ENCODE measurements around the gene CACNG1.
"Not testable (repeated sequence)": the region's sequence is repeated elsewhere in the genome, so short reads cannot be mapped to it uniquely, and the experiment has no call there.

Gene CACNG1

DNA sequence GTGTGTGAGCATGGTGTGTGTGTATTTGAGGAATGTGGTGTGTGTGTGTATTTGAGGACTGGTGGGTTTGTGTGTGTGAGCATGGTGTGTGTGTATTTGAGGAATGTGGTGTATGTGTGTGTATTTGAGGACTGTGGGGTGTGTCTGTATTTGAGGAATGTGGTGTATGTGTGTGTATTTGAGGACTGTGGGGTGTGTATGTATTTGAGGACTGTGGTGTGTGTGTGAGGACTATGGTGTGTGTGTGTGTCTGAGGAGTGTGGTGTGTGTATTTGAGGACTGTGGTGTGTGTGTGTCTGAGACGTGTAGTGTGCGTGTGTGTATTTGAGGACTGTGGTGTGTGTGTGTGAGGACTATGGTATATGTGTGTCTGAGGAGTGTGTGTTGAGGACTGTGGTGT is 18.0 kb upstream of the CACNG1 start:
- DNase-seq: no peak

DNA sequence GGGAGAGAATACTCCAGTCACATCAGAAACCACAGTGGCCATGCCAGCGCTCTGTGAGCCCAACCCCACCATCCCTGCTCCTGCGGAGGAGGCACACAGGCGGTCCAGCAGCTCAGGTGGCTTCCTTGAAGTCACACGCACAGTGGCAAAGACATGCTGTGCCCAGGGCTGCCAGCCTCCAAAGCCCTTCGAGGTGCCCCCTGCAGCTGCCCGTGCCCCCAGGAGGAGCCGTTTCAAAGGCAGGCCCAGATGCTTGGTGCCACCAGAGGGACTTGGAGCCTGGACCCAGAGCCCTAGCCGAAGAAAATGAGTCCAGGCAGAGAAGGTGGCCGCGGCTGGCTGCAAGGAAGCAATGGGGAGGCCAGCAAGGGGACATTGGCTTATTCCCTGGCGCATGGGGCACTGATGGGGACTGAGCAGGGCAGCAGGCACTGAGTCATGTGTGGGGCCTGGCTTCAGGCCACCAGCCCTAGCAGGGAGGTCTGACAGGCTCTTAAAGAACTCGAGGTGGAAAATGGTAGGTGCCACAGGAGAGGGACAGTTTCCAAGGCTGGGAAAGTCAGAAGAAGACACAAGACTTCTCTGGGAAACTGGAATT is 17.2 kb upstream of the CACNG1 start:
- DNase-seq: no peak

DNA sequence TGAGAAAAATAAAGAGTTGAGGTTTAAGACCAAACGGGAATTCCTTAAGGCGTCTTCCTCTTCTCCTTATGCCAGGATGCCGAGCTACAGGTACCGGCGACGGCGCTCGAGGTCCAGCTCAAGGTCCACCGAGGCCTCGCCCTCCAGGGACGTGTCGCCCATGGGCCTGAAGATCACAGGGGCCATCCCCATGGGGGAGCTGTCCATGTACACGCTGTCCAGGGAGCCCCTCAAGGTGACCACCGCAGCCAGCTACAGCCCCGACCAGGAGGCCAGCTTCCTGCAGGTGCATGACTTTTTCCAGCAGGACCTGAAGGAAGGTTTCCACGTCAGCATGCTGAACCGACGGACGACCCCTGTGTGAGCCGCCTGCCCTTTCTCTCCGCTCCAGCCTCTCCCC is 13.7 kb upstream of the CACNG1 start:
- no peak for DNase-seq

DNA sequence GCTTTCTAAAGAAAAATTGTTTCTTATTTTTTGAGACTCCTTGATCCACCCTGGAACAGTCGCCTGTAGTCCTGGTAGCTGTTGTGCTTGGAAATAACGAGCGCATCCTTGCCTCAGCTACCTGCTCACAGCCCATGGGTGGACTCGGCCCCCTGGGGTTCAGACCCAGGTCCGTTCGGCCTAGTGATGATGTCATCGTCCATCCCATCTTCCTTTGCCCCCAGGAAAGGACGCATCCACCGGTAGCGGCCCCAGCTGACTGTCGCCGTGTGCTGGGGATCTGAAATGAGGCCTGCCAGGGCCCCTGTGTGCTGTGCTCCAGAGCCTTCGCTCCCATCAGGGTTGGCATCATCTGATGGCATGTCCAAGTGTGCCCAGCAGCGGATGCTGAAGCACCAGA is 12.0 kb upstream of the CACNG1 start:
- no peak for DNase-seq

DNA sequence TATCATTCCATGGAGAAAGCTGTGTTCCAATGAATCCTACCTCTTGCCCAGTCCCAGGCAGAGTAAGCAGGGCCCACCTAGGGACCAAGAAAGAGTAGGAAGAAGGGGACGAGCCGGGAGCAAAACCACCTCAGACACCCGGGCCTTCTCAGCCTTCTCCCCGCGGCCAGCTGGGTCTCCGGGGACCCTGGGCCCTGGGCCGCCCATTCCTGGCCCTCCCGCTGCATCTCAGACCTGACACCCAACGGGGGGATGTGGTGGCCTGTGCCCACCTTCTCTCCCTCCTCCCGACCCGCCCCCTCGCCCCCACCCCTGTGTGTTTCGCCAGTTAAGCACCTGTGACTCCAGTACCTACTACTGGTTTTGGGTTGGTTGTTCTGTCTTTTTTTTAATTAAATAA is 11.4 kb upstream of the CACNG1 start:
- DNase-seq: no peak

DNA sequence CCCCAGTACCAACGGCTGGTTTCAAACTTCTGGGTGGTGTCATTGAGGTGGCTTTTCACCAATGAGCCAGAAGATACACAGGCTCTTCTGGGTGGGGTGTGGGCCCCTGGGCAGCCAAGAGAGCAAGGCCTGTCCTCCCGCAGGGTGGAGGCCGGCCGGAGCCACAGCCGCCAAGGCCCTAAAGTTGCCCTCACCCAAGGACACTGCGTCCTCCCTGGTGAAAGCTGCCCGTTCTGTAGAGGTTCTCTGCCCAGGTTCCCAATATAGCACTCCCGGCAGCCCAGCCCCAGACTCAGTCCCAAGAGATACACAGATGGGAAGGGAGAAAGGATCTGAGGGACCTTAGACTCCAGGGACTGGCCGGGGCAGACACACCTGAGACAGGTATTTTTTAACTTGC is 10.7 kb upstream of the CACNG1 start:
- no peak for DNase-seq

DNA sequence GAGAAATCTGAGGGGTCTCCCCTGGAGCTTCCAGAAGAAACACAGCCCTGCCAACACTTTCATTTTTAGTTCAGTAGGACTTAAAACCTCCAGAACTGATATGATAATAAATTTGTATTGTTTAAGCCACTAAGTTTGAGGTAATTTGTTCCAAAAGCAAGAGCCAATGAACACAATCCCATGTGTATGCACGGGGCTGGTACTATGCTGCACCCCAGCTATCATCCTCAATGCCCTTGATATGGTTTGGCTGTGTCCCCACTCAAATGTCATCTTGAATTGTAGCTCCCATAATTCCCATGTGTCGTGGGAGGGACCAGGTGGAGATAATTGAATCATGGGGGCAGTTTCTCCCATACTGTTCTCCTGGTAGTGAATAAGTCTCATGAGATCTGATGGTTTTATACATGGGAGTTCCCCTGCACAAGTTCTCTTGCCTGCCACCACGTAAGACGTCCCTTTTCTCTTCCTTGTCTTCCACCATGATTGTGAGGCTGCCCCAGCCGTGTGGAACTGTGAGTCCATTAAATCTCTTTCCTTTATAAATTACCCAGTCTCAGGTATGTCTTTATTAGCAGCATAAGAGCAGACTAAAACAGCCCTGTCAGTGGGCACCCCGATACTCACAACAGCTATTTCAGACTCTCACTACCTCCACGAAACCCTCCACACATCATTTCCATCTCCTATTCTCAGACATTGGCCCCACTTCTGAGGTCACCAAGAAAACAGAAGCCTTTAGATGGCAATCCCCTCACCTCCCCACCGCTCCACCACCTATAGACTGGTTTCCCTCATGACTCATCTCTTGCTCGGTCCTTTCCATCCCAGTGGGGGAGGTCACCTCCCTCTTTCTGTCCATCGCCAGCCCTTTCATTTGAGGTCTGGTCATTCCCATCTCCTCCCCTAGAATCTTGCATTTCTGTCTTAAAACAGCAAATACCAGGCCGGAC is 8.9 kb upstream of the CACNG1 start:
- peak; percentile 19 for DNase-seq

DNA sequence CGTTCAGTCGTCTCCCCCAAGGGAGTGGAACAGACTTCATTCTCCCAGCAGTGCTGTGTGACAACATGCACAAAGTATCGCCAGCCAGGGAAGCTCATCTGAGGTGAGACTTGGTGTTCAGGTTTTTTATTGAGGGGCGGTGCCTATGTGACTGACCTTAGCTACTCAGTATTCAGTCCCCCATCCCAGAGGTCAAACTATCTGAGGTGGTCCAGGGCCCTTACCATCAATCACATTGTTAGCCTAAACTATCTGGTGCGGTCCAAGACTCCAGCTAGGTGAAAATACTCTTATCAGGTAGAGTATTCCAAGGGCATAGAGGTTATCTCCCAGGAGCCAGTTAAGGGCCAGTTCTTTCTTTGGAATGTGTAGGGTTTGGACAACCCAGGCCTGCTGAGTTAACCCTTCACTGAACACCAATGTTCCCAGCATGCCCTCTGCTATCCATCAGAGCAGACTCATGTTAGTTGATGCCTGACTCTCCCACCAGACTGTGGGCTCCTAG is 5.4 kb upstream of the CACNG1 start:
- DNase-seq: no peak

DNA sequence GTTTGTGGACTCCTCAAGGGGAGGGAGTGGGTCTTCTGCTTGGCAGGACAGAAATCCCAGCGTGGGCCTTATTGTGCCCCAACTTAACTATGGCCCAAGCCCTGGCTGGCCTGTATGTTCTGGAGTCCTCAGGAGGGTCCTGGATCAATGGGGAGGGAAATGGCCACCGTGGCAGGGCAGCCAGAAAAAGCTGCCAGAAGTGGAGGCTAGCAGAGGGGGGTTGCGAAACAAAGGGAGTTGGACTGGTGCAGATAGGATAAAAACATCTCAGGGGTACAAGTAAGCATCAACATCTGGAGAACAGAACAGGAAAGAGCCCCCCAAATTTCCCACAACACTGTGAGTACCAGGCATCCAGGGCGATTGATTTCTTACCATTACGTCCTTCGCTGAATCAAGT is 3.7 kb upstream of the CACNG1 start:
- DNase-seq: no peak

DNA sequence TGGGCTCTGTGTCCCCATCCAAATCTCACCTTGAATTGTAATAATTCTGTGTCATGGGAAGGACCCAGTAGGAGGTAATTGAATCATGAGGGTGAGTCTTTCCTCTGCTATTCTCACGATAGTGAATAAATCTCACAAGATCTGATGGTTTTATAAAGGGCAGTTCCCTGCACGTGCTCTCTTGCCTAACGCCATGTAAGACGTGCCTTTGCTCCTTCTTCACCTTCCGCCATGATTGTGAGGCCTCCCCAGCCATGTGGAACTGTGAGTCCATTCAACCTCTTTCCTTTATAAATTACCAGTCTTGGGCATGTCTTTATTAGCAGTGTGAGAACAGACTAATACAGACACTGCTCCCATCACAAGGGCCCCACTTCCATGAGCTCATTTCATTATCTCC is 3.2 kb upstream of the CACNG1 start:
- not testable (repeated sequence) for DNase-seq

DNA sequence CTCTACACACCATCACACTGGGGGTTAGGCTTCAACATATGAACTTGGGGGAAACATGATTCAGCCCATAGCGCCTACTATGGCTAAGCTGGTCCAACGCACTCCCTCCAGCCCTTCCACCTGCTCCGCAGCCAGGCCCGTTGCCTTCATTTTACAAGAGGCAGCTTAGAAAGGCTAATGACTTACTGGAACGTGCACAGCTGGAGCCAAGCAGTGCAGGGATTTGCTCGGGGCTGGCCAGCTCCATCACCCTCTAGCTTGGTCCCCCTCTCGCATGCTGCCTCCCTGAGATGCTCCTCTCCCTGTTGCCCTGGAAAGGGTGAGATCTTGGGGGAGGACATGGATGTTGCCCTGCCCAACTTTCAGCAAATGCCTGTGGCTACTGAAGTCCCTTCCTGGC is 2.8 kb upstream of the CACNG1 start:
- no peak for DNase-seq

DNA sequence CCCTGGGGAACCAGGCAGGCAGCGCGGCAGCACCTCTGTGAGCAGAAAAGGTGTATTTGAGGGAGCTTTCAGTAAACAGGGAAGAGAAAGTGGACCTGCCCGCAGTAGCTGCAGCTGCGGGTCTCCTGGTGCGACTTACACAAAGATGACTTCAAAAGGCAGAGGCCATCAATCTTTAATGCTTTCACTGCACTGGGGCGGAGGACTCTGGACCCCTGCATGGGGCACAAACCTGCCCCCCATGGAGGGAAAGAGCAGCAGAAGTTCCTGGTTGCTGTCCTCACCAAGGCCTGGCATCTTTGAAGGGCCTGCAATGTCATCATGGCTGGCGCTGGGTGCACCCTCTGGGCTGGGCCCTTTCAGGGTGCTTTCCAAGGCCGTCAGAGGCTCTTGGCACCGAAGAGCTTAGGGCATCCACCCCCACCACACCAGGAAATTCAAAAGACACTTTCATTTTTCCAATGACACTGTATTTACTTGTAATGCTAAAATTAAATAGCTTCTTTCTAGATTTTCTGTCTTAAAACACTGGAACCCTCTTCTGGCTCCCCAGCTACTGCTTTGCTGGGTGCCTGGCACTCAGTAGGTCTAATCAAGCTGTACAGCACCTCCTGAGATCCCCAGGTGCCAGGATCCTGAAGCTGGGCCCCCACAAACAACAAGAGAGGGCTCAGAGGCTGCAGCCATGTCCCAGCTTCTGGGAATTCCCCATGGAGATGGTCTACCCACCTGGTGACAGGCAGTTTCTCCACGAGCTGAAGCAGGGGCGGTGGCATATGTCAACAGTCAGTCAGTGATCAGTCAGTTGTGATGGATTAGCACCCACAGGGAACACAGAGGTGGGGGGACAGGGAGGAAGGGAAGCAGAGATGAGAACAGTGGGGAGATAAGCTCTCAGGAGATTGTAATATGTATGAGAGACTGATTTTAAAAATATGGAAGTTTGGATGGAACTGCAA is 2.1 kb upstream of the CACNG1 start:
- DNase-seq: no peak

DNA sequence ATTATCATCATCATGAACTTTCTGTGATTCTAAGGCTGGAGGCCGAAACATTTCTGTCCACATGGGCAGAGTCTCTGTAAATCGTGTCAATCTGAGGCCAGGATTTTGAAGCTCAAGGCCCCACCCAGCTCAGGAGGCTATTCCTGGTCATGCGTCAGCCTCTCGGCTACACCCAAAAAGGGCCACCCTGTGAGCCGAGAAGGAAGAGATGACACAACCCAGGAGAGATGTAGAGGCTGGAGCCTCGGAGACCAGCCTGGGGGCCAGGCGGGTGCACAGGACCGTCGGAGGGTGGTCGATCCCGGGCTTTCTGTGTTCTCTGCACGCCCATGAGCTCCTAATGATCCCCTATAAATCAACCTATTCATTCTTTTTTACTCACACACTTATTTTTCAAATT is 1.1 kb upstream of the CACNG1 start:
- no peak for DNase-seq

DNA sequence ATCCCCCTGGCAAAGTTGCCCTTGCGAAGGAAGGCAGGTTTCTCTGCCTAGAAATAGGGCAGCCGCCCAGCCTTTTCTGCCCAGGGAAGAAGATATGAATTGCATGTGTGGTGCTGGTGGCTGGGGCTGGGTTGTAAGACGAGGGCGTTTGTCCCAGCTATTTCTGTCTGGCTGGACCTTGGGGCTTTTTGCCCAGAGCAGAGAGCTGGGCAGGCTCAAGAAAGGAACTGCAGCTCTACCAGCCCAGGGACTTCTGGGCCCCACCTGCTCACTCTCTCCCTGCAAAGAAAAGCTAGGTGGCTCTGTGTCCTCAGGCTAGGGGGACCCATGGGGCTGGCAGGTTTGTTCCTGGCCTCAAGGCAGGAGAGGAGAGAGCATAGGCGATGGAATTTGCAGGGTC is 586 bp downstream of the CACNG1 start:
- DNase-seq: no peak

DNA sequence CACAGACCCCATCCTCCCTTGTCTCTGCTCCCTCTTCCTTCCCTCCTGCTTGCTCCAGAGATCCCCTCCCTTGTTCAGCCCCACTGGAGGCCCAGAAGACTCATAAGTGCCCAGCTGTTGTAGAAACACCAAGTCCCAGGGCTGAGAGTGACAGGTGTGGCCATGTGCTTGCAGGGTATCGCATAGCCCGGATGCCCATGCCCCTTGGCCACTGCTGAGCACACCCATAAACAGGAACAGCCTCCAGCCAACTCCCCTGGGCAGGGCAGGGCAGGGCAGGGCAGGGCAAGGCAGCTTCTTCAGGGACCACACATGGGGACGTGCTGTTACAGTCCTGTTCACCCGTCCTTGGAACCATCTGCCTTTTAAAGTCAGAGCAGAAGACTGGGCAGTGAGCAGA is 2.0 kb downstream of the CACNG1 start:
- no peak for DNase-seq

DNA sequence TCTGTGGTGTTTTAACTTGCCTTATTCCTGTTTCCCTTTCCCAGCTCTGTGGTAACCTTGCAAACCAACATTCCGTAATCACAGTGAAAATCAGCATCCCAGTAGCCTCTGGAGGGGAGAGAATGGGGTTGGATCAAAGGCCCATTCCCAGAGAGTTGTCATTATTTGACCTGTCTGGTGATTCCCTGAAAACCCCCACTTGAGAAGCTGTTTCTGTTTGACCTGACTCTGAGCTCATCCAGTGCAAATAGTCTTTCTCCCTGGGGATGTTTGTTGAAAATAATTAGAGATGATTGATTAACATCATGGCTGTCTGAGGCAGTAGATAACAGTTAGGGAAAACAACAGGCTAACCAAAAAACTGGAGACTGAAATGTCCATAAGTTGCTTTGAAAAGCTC is 3.0 kb downstream of the CACNG1 start:
- DNase-seq: no peak

DNA sequence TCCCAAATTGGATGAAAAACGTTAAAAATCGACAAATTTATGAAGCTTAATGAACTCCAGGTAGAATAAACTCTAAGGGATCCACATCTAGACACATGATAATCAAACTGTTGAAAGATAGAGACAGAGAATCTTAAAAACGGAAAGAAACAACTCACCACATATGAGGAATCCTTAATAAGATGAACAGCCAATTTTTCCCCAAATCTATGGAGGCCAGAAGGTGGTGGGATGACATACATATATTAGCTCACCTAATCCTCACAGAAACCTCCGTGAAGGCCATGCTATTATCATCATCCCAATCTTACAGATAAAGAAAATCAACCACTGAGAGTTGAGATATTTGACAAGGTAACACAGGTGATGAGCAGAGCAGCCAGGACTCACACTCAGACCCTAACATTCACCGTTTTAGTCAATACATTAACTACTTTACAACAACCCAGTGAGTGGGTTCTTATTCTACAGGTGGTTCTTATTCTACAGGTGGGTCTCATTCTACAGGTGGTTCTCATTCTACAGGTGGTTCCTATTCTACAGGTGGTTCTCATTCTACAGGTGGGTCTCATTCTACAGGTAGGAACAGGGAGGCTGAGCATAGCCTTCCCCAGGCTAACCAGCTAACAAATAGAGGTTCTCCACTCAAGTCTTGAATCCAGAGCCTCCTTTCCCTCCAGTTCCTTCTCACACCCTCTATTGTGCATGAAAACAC is 4.8 kb downstream of the CACNG1 start:
- DNase-seq: no peak

DNA sequence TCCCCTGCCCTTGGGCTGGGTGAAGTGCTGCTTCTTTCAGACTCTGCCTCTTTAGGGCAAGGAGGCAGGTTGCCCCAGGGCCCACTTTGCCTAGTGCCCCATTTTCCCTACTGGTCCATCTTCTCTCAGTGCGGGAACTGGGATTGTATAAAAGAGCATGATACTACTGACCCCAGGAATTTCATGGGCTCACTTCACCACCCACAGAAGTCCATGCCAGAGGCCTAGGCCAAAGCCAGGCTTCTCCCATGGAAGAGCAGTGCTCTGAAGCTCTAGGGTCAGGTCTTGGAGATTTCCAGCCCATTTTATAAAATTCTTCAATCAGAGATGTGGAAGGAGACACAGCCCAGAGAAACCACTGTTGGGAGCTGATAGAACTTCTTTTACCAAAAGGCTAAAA is 5.7 kb downstream of the CACNG1 start:
- DNase-seq: no peak

DNA sequence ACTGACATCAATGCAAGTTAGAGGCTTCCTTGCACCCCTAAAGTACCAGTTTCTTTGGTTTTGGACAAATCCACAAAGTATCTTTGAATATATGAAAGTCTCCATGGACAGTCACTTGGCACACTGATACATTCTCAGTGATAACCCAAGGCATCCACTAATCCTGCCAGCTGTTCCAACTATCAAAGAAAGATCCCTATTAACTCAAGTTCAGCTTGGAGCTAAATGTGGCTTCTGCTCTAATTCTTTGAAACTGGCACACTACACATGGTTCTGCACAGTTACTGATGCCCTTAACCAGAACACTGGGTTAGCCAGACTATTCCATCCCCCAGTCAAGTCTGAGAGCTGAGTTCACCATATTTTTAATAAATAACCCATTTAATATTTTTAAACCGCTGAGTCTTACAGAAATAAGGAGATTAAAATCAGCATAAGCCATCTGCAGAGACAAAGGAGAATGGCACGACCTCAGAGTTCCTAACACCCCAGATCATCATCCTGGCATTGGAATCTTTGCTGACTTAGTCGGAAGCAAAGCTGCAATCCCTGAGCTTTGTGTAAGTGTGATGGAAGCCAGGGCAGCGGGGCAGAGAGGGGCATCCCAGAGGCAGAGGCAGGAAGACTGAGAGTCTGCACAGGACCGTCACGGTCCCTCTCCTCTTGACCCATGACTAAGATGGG is 6.3 kb downstream of the CACNG1 start:
- DNase-seq: no peak

DNA sequence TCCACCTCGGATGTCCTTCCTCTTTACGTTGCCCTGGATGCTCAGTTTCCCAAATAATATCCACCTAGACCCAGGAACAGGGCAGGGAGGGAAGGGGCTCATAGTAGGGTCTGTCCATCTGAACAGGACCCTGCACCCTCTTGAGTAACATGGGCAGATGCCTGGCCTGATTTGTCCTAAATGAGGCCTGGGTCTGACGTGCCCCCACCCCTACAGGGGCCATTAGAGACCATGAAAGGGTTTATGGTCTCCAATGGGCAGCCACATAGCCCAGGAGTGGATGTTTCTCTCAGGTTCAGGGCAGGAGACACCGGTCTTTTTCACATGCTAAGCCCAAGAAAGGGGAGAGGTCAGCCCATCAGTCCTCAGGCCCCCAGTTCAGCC is 6.8 kb downstream of the CACNG1 start:
- DNase-seq: no peak

DNA sequence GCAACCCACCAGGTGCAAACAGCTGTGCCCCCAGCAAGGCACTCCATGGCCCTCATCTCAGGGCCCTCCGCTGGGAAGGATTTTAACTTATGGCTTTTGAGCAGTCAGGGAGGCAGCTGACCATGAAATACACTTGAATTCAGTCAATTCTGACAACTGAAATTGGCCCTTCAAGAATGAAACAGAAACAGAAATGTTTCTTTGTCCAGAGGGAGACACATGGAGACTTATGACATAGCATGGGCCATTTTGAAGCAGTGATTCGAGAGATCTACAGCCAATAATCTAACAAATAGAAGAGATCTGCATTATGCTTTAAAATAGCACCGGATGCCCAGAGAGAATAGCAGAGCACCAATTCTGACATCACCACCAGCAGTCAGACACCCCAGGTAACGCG is 7.5 kb downstream of the CACNG1 start:
- DNase-seq: no peak
